Ammon's horn (tissue), 1 donor: ENCODE data around the gene DSCAM.
"Not testable (repeated sequence)": the region's sequence is repeated elsewhere in the genome, so short reads cannot be mapped to it uniquely, and the experiment has no call there.

Experiments used
- DNase-seq: peaks from one replicate; pipeline ENCODE4 v3.0.0-alpha.2; 2016; ENCODE audit warnings: low spot score

DSCAM gene

GRCh38 chr21:40047993-40048730, 798.8 kb downstream of the DSCAM start:
- no peak for DNase-seq

GRCh38 chr21:40047211-40047610, 799.7 kb downstream of the DSCAM start:
- no peak for DNase-seq

- DNase-seq, result no peak
Observed at GRCh38 chr21:40043866-40044265, 803.1 kb downstream of the DSCAM start.

GRCh38 chr21:40043423-40043822, 803.5 kb downstream of the DSCAM start:
- no peak for DNase-seq

GRCh38 chr21:40041446-40041845, 805.5 kb downstream of the DSCAM start:
- DNase-seq, result no peak

- DNase-seq, result not testable (repeated sequence)
Observed at GRCh38 chr21:40033156-40033782, 813.7 kb downstream of the DSCAM start.

GRCh38 chr21:40029888-40030287, 817.1 kb downstream of the DSCAM start:
- no peak for DNase-seq

GRCh38 chr21:40028393-40028792, 818.6 kb downstream of the DSCAM start:
- not testable (repeated sequence) for DNase-seq

- DNase-seq, result no peak
Observed at GRCh38 chr21:40021558-40022351, 825.2 kb downstream of the DSCAM start.

GRCh38 chr21:40020651-40021050, 826.3 kb downstream of the DSCAM start:
- DNase-seq, result no peak

GRCh38 chr21:40018871-40019475, 828.0 kb downstream of the DSCAM start:
- DNase-seq, result no peak

GRCh38 chr21:40016667-40017066, 830.3 kb downstream of the DSCAM start:
- DNase-seq, result no peak

- DNase-seq, result no peak
Observed at GRCh38 chr21:40016234-40016633, 830.7 kb downstream of the DSCAM start.

- DNase-seq, result no peak
Observed at GRCh38 chr21:40015818-40016217, 831.1 kb downstream of the DSCAM start.

GRCh38 chr21:40014394-40014793, 832.6 kb downstream of the DSCAM start:
- DNase-seq, result no peak

GRCh38 chr21:40013001-40013735, 833.8 kb downstream of the DSCAM start:
- no peak for DNase-seq

- no peak for DNase-seq
Observed at GRCh38 chr21:40011371-40011770, 835.6 kb downstream of the DSCAM start.

GRCh38 chr21:40002978-40003377, 844.0 kb downstream of the DSCAM start:
- no peak for DNase-seq

GRCh38 chr21:39984286-39984991, 862.5 kb downstream of the DSCAM start:
- no peak for DNase-seq

GRCh38 chr21:39980241-39980820, 866.6 kb downstream of the DSCAM start:
- DNase-seq, result no peak

GRCh38 chr21:39979321-39979720, 867.6 kb downstream of the DSCAM start:
- no peak for DNase-seq
